ENCODE results near the gene ORC6.
"Not testable (repeated sequence)": the region's sequence is repeated elsewhere in the genome, so short reads cannot be mapped to it uniquely, and the experiment has no call there.

ORC6 gene

GRCh38 chr16:46662123-46662522, 27.3 kb upstream of the ORC6 start:
- Histone ChIP-seq H3K9me3 (ENCODE audit: control insufficient read depth, insufficient read depth, low read depth, low read length) (no peaks in the 10 kb centered on the region), H3K36me3 (ENCODE audit: control insufficient read depth in 2 of 2, insufficient read depth in 1 of 2, low read length in 2 of 2) (peaks cover 23 to 87% of the 10 kb centered on the region in 2 experiments), H3K4me1 (ENCODE audit: control insufficient read depth, insufficient read depth, low read length) (no peaks in the 10 kb centered on the region), H3K4me3 (ENCODE audit: low read depth, low read length) (no peak overlapping the region), H3K27ac (ENCODE audit: extremely low read depth, low read depth, low read length) (no peak overlapping the region)
- TF ChIP-seq ZNF311 (tag by site-specific recombination; IDR thresholded peaks at IDR 0.05; ENCODE audit: borderline replicate concordance) (no peak), ZNF600 (tag by site-specific recombination; IDR thresholded peaks at IDR 0.05) (0 out of 2 replicates have a peak, but pooled peaks have one; percentile 22)
- CTCF ChIA-PET = interaction anchor here (0.7 kb wide), 2 partner anchors 12 to 34 kb away, joined by 3 to 4 read pairs; no protein-coding TSS in a partner anchor
- POLR2A ChIA-PET = no interaction called here

GRCh38 chr16:46673320-46674013, 16.0 kb upstream of the ORC6 start:
- Histone ChIP-seq H3K4me3 (ENCODE audit: low read depth, low read length) (no peak overlapping the region), H3K36me3 (ENCODE audit: control insufficient read depth in 2 of 2, insufficient read depth in 1 of 2, low read length in 2 of 2) (peaks cover 56 to 89% of the 10 kb centered on the region in 2 experiments), H3K4me1 (ENCODE audit: control insufficient read depth, insufficient read depth, low read length) (no peaks in the 10 kb centered on the region), H3K27ac (ENCODE audit: extremely low read depth, low read depth, low read length) (no peak overlapping the region), H3K9me3 (ENCODE audit: control insufficient read depth, insufficient read depth, low read depth, low read length) (no peaks in the 10 kb centered on the region)
- TF ChIP-seq ZNF223 (tag by site-specific recombination; IDR thresholded peaks at IDR 0.05) (no peak), ZNF600 (tag by site-specific recombination; IDR thresholded peaks at IDR 0.05) (no peak), ZNF654 (tag by site-specific recombination; IDR thresholded peaks at IDR 0.05; ENCODE audit: low read depth) (peak; percentile 80), ZNF132 (tag by site-specific recombination; IDR thresholded peaks at IDR 0.05; ENCODE audit: borderline replicate concordance) (no peak), CTCF (tag by site-specific recombination; IDR thresholded peaks at IDR 0.05) (peak; percentile 65), ZNF341 (tag by site-specific recombination; IDR thresholded peaks at IDR 0.05; ENCODE audit: low read depth) (0 out of 2 replicates have a peak, but pooled peaks have one; percentile 28), PRDM2 (tag by site-specific recombination; IDR thresholded peaks at IDR 0.05; ENCODE audit: borderline replicate concordance) (no peak), ZNF362 (tag by site-specific recombination; IDR thresholded peaks at IDR 0.05) (no peak), SCRT1 (tag by site-specific recombination; IDR thresholded peaks at IDR 0.05; ENCODE audit: borderline replicate concordance) (peak; percentile 14; the same call in 1 of the 2 replicates), SCRT2 (tag by site-specific recombination; IDR thresholded peaks at IDR 0.05) (peak; percentile 54; the same call in 1 of the 2 replicates)
- CTCF ChIA-PET = interaction anchor here (0.5 to 5.6 kb wide), 46 partner anchors 9 to 308 kb away, joined by 3 to 64 read pairs (median 4); partner anchors contain the start of gene ORC6
- POLR2A ChIA-PET = interaction anchor here (1.0 to 1.1 kb wide), 2 partner anchors 16 to 1491 kb away, joined by 3 to 4 read pairs; partner anchors contain the start of gene ORC6

- H3K27ac ChIP-seq (ENCODE audit: extremely low read depth, low read depth, low read length); H3K9me3 ChIP-seq (ENCODE audit: control insufficient read depth, insufficient read depth, low read depth, low read length); H3K4me3 ChIP-seq (ENCODE audit: low read depth, low read length); H3K4me1 ChIP-seq (ENCODE audit: control insufficient read depth, insufficient read depth, low read length): not testable (repeated sequence)
- ChIA-PET POLR2A (interaction anchor here (1.4 kb wide), 1 partner anchor 11 kb away, joined by 3 read pairs; the partner anchor contains the start of gene ORC6), CTCF (interaction anchor here (0.6 to 5.6 kb wide), 3 partner anchors 22 to 195 kb away, joined by 3 to 64 read pairs (median 3); no protein-coding TSS in a partner anchor)
- H3K36me3 ChIP-seq (ENCODE audit: control insufficient read depth in 2 of 2, insufficient read depth in 1 of 2, low read length in 2 of 2) = peaks cover 39 to 73% of the 10 kb centered on the region in 2 experiments
These were observed 11.5 kb upstream of the ORC6 start for GRCh38 chr16:46677943-46678342.

GRCh38 chr16:46681867-46682266, 7.6 kb upstream of the ORC6 start:
- CTCF ChIA-PET = interaction anchor here (0.6 to 1.9 kb wide), 3 partner anchors 9 to 248 kb away, joined by 3 to 15 read pairs (median 5); no protein-coding TSS in a partner anchor
- H3K4me3 ChIP-seq (ENCODE audit: low read depth, low read length); H3K4me1 ChIP-seq (ENCODE audit: control insufficient read depth, insufficient read depth, low read length); POLR2A ChIA-PET; H3K27ac ChIP-seq (ENCODE audit: extremely low read depth, low read depth, low read length); H3K9me3 ChIP-seq (ENCODE audit: control insufficient read depth, insufficient read depth, low read depth, low read length): not testable (repeated sequence)
- peaks cover 16 to 41% of the 10 kb centered on the region in 2 experiments for H3K36me3 ChIP-seq (ENCODE audit: control insufficient read depth in 2 of 2, insufficient read depth in 1 of 2, low read length in 2 of 2)

All from HEK293 (cell line).